GM12872 (cell line): ENCODE results near the gene BBS9.

ENCODE experiments used
- TF ChIP-seq, protein P1 (sequence below): IDR thresholded peaks from 3 replicates; pipeline ENCODE4 v1.5.1; 2011; ENCODE audit warnings: low read depth, mild to moderate bottlenecking, low read length, moderate library complexity; ENCODE audit not compliant: insufficient read depth

The BBS9 gene

DNA sequence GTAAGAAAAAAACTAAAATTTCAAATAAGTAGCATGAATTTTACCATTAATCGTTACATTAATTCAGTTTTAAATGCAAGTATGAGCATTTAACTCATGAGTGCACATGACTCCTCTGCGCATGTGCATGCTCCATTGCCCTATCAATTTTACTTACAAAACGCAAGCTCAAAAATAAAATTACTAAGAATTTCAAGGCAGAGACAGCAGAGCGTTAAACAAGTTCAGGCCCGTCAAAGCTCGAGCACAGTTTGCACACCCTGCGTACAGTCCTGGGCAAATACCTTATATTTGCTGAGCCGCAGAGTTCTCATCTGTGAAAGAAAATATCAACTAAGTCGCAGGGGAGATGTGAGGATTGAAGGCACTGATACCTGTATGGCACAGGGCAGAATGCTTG, 373.6 kb downstream of the BBS9 start:
- TF ChIP-seq, protein P1, sequence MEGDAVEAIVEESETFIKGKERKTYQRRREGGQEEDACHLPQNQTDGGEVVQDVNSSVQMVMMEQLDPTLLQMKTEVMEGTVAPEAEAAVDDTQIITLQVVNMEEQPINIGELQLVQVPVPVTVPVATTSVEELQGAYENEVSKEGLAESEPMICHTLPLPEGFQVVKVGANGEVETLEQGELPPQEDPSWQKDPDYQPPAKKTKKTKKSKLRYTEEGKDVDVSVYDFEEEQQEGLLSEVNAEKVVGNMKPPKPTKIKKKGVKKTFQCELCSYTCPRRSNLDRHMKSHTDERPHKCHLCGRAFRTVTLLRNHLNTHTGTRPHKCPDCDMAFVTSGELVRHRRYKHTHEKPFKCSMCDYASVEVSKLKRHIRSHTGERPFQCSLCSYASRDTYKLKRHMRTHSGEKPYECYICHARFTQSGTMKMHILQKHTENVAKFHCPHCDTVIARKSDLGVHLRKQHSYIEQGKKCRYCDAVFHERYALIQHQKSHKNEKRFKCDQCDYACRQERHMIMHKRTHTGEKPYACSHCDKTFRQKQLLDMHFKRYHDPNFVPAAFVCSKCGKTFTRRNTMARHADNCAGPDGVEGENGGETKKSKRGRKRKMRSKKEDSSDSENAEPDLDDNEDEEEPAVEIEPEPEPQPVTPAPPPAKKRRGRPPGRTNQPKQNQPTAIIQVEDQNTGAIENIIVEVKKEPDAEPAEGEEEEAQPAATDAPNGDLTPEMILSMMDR, result no peak

DNA sequence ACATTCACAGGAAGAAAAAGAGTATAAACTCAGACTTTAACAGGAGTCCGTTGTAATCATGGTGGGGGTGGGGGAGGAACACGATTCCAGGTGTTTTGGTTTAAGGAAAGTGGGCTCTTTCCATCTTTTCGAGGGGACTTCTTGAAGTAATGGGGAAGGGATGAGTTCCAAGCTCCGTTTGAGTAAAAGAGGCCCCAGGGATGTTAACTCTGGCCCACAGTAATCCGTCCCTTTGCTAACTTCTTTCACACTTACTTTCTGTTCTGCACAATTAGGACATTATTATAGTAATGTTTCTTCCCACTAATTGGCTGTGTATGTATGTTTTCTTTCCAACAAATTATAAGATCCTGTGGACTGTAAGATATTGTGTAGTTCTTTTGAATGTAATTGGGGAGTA, 374.4 kb downstream of the BBS9 start:
- TF ChIP-seq, protein P1, result no peak

DNA sequence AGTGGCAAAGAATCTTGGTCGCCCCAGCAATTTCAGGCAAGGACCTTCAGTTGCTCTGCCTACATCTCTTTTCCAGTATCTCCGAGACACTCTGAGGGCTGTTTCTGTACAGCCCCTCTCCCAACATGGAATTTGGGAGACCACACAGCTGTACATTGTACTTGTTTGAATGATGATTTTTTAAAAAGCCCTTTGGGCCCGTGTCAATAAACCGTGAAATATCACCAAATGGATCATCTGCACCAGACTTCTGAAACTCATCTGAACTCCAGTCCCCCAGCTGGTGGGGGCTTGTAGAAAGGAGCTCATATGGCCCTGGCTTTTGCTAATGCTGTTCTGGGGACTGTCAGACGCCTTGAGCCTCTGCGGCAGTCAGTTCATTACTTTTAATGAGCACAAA, 374.9 kb downstream of the BBS9 start:
- TF ChIP-seq, protein P1, result no peak

DNA sequence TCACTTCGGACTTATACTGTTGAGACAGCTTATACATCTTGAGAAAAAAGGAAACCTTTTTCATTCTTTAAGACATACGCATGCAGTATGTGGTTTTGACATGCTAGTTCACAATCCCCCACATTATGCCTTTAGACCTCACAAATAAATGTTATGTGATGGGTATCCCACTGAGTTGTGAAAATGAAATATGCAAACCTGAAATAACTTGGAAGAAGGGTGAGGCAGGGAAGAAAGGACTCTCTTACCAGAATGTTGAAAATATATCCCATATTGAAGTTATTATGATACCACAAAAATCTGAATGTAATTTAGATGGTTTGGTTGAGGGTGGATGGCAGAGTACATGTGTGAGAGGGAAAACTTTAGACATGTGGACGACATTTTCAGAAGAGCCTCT, 379.8 kb downstream of the BBS9 start:
- TF ChIP-seq, protein P1, result no peak

GRCh38 chr7:33511778-33512177, 382.4 kb downstream of the BBS9 start:
- TF ChIP-seq, protein P1, result no peak

DNA sequence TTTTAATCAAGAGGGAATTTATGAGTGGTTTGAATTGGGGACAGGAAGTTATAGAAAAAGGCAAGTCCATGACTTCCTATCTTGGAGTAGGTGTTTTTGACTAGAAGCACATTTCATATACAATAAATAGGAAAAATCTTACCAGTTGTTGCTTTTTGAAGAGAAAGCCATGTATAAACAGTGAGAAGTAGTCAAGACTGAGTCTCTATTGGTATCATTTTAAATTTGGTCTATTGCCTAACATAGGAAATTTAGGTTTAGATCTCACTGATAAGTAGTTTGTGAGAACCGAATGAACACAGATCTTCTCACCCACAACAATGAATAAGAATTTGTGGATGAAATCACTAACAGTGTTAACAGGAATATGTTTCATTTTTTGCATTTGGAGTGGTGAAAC, 387.2 kb downstream of the BBS9 start:
- TF ChIP-seq, protein P1, result no peak

GRCh38 chr7:33517191-33517590, 387.8 kb downstream of the BBS9 start:
- TF ChIP-seq, protein P1, result no peak

DNA sequence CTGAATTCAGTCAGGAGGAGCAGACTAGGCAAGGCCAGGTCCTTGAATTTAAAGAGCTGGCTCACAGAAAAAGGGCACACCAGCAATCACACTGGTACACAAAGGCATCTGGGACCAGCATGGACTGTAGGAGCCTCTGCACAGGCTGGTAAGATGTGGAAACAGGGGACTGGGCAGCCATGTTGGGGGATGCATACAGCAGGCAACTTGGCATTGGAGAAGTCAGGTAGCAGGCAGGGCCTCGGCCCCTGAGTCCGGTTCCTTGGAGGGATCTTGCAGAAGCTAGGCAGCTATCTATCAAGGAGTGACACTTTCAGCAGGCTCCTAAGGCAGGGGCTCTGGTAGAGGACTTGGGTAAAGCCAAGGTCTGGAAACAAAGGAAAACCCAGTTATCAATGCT, 399.7 kb downstream of the BBS9 start:
- TF ChIP-seq, protein P1, result no peak
